ENCODE data around the gene MGMT.
A peak's percentile ranks its signal among the peaks of the same experiment; 100 is the strongest.

MGMT gene

DNA sequence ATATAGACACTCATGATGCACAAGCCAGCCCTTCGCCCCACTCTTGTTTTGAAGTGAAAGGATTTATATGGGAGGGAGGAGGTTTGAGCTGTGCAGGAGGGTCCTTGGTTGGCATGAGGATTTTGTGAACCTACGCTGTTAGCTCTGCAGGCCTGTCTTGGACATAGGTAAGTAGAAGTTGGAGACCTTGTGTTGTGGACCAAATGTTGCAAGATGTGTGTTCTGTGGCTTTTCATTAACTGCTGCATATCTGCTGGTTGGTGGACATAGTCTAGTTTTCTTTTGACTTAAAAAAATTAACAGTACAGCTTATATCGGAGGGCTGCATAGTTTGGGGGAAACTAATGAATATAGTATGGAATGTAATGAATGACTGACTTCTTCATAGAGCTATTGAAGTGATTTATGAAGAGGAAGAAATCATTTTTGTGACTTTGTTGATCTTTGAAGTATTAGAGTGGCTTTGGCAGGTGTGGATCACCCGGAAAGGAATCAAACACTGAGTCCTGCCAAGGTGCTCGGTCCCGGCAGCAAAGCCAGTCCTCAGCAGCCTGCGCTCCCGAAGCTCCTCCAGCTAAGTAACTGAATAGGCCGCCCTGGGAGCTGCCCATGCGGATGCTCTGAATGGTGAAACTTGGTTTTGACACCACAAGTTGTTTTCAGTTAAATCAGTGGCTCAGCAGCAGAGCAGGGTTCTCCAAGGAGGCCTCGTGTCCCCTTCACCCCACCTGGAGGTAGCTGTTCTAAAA lies 3.2 kb downstream of the MGMT start:
- Mint-ChIP-seq H3K4me1 (peaks cover 30% of the 10 kb centered on the region), H3K4me3 (no peak overlapping the region), H3K9me3 (no peaks in the 10 kb centered on the region), H3K27ac (no peak overlapping the region), H3K36me3 (no peaks in the 10 kb centered on the region)
- ATAC-seq (no peak), DNase-seq (ENCODE audit: low spot score in 2 of 2) (no peak)

DNA sequence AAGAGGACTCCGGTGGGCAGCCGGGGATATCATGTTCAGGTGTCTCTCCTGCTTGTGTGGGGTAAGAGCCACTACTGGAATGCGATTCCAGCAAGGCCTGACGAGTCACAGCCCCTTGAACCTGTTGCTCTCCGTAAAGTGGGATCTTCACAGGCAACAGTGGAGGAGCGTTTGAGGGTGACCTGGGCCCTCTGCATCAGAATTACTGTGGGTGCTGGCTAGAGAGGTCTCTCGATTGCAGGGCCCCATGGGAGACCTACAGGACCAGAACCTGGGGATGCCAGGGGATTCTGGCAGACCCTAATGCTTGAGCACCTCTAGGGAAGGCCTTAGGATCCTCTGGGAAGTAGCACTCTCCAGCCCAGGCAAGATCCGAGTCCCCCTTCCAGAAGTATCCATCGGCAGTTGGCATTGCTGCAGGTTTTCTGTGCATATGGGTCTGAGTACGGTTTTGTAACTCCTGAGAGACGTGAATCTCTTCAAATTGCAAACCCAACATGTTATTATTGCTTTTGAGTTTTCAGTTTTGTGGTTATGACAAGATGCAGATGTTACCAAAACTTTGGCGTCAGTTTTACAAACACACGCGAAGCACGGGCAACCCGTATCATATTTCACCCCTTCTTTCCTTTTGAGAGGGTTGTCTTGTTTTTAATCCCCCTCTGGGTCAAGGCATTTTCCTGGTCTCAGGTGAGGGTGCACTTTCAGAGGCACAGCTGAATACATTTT lies 4.6 kb downstream of the MGMT start:
- DNase-seq (ENCODE audit: low spot score in 2 of 2) (no peak), ATAC-seq (no peak)
- Mint-ChIP-seq H3K27ac (no peak overlapping the region), H3K36me3 (no peaks in the 10 kb centered on the region), H3K4me1 (peaks cover 42% of the 10 kb centered on the region), H3K9me3 (no peaks in the 10 kb centered on the region), H3K4me3 (no peak overlapping the region)

DNA sequence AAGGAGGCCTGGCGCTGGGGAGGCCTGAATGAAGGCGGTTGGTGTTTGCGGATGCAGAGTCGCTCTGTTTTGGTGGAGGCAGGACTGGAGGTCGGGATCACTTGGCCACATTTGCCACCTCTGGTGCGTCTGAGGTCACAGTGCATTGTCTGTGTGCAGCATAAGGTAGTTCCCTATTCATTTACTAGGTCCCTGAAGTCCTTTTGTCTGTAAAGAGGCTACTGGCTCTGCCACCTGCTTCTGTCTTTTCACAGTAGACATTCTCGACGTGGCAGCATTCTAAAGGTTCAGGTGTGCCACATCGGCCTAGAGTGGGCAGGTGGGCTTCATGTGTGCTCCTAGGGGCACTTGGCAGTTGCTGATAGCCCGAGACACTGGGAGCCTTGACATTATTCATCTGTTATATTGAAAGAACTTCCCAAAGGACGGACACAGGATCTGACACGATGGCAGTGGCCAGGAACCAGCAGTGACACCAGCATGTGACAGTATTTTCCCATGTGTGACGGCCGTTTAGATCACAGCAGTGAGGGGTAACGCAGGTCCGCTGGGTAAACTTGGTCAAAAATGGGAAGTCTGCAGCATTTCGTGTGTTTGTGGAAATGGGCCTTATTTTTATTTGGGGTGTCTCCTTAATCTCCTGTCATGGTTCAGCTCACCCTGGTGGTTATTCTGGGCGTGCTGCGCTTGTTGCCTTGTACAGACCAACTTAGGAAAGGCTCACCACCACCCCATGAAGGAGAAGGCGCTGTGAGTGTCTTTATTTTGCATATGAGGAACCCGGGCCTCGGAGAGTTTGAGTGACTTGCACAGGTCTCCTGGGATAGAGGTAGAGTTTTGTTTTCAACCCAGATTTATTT lies 5.9 kb downstream of the MGMT start:
- ATAC-seq (no peak), DNase-seq (ENCODE audit: low spot score in 2 of 2) (no peak)
- Mint-ChIP-seq H3K4me1 (peaks cover 38% of the 10 kb centered on the region), H3K9me3 (no peaks in the 10 kb centered on the region), H3K27ac (no peak overlapping the region), H3K4me3 (no peak overlapping the region), H3K36me3 (no peaks in the 10 kb centered on the region)

DNA sequence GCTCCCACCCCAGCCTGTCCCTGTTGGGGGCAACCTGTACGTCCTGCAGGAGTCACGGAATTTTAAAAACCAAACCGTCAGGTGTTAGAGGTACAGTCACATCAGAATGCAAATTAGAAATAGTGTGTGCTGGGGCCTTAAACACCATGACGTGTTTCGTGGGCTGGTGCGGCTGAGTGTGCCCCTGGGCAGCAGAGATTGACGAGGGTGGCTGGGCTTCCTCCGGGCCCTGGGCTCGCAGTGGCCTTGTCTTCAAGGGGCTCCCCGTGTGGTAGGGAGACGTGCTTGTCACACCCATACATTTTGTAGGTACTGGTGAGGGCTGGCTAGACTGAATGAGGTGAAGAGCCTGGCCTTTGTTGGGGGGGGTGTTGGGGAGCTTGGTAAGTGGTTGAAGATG lies 7.6 kb downstream of the MGMT start:
- H3K4me1 Mint-ChIP-seq = peaks cover 34% of the 10 kb centered on the region
- ATAC-seq = no peak
- H3K9me3 Mint-ChIP-seq = no peaks in the 10 kb centered on the region
- H3K27ac Mint-ChIP-seq = no peak overlapping the region
- H3K4me3 Mint-ChIP-seq = no peak overlapping the region
- DNase-seq (ENCODE audit: low spot score in 2 of 2) = no peak
- no peaks in the 10 kb centered on the region for H3K36me3 Mint-ChIP-seq

DNA sequence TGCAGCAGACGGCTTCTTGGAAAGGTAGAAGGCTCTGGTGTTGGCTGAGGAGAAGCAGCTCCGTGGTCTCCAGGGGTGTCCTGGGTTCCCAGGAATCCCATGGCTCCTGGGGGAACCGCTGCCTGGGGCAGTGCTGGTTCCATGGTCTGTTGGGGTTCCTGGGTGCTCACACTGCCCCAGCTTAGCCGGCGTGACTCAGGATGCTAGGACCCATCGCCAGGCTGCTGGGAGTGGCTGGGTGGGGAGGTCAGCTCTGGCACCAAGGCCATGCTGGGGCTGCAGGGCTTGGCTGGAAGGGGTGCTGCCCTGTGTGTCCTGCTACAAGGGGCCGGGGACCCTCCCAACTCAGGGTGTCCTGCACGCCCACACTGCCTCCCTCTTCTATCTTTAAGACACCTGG lies 9.4 kb downstream of the MGMT start:
- H3K4me1 Mint-ChIP-seq = peaks cover 34% of the 10 kb centered on the region
- ATAC-seq (peak; percentile 25), DNase-seq (ENCODE audit: low spot score in 2 of 2) (no peak)
- no peaks in the 10 kb centered on the region for H3K36me3 Mint-ChIP-seq
- H3K9me3 Mint-ChIP-seq = peaks cover 3% of the 10 kb centered on the region
- no peak overlapping the region for H3K4me3 Mint-ChIP-seq
- H3K27ac Mint-ChIP-seq = no peak overlapping the region

DNA sequence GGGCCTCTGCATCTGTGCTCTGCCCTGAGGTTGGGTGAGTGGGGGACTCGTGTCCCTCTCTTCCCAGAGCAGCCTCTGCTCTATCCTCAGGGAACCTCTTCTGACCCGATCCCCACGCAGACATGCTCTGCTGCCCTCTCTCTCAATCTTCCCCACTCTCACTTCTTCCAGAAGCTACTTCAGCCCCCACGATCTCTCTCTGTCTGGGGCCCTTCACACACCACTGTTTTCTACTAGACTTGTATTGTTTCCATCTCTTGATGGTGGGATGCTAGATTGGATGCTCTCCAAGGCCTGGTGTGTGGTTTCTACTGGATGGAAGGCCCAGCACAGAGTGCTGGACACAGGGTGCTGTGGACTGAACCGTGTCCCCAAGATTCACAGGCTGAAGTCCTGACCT lies 10.0 kb downstream of the MGMT start:
- Mint-ChIP-seq H3K9me3 (peaks cover 8% of the 10 kb centered on the region), H3K36me3 (no peaks in the 10 kb centered on the region), H3K4me1 (peaks cover 34% of the 10 kb centered on the region), H3K4me3 (no peak overlapping the region), H3K27ac (peak overlapping the region; percentile 5)
- no peak for DNase-seq (ENCODE audit: low spot score in 2 of 2)
- ATAC-seq = no peak

DNA sequence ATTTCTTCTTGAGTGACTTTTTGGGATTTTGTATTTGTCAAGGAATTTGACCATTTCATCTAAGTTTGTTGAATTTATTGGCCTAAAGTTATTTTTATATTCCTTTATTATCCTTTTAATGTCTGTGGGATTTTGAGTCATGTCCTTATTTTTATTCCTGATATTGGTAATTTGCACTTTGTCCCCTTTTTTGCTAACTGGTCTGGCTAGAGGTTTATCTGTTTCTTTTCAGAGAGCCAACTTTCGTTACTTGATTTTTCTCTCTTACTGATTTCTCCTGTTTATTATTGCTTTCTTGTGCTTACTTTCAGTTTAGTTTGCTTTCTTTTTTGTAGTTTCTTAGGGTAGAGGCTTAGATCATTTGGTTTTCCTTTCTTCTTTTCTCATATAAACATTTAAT lies 14.6 kb downstream of the MGMT start:
- DNase-seq (ENCODE audit: low spot score in 2 of 2) = no peak
- no peak overlapping the region for H3K27ac Mint-ChIP-seq
- H3K36me3 Mint-ChIP-seq = no peaks in the 10 kb centered on the region
- H3K4me3 Mint-ChIP-seq = no peak overlapping the region
- ATAC-seq = no peak
- no peaks in the 10 kb centered on the region for H3K4me1 Mint-ChIP-seq
- H3K9me3 Mint-ChIP-seq = peaks cover 27% of the 10 kb centered on the region

DNA sequence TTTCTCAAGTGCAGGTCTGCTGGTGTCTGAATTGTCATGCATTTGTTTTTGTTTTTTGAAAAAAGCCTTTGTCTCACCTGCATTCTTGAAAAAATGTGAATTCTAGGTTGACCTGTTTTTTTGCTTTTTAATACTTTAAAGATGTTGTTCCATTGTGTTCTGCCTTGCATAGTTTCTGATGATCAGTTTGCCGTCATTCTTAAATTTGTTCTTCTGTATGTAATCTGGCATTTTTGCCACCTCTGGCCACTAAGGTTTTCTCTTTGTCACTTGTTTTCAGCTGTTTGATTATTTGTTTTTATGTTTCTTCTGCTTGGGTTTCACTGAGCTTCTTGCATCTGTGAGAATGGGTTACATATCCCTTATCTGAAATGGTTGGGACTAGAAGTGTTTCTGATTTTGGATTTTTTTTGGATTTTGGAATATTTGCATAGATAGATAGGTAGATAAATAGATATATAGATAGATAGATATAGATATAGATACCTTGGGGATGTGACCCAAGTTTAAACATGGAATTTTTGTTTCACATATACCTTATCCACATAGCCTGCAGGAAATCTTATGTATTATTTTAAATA lies 16.5 kb downstream of the MGMT start:
- no peak overlapping the region for H3K27ac Mint-ChIP-seq
- no peak for DNase-seq (ENCODE audit: low spot score in 2 of 2)
- peaks cover 31% of the 10 kb centered on the region for H3K9me3 Mint-ChIP-seq
- no peak overlapping the region for H3K4me3 Mint-ChIP-seq
- peaks cover 6% of the 10 kb centered on the region for H3K4me1 Mint-ChIP-seq
- ATAC-seq = no peak
- H3K36me3 Mint-ChIP-seq = no peaks in the 10 kb centered on the region

DNA sequence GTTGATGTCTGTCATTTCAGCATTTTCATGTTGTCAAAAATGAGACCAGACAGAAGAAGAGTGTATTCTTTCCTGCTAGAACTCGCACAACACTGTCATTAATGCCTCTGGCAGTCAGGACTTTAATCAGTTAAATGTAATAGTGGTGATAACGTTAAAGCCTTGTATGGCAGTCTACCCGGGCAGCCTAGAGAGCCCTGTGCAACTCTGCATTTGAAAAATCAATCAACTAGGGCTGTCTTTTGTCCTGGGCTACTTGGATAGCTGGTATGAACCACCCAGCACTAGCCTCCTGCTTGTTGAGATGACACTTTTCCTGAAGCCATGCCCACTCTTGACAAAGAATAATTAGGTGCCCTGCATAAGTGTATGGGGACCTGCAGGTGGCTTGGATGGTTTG lies 19.8 kb downstream of the MGMT start:
- DNase-seq (ENCODE audit: low spot score in 2 of 2) (no peak), ATAC-seq (no peak)
- Mint-ChIP-seq H3K36me3 (peaks cover 5% of the 10 kb centered on the region), H3K27ac (no peak overlapping the region), H3K4me3 (no peak overlapping the region), H3K9me3 (peaks cover 51% of the 10 kb centered on the region), H3K4me1 (peaks cover 6% of the 10 kb centered on the region)

DNA sequence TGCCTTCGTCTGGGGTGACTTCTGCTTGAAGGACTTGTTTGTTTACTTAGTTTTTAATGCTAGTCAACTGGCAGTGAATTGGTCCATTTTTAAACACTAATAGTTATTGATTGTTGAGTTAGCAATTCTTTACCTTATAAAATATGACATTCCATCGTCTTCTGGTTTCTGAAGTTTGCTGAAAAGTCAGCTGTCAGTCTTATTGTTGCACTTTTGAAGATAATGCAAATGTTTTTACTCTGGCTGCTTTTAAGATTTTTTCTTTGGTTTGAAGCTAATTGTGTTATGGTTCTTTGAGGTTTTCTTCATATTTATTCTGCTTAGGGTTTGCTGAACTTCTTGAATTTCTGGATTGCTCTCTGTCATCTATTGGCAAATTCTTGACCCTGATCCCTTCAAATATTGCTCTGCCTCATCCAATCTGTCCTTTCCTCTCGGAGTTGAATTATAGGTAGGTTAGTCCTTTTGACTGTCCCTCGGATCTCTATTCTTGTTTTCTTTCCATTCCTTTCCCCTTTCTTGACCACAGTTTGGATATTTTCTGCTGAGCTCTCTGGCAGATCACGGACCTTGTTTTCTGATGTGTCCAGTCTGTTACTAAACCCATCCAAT lies 24.2 kb downstream of the MGMT start:
- peaks cover 17% of the 10 kb centered on the region for H3K4me1 Mint-ChIP-seq
- peaks cover 30% of the 10 kb centered on the region for H3K9me3 Mint-ChIP-seq
- H3K36me3 Mint-ChIP-seq = peaks cover 5% of the 10 kb centered on the region
- DNase-seq (ENCODE audit: low spot score in 2 of 2) (no peak), ATAC-seq (no peak)
- no peak overlapping the region for H3K27ac Mint-ChIP-seq
- H3K4me3 Mint-ChIP-seq = no peak overlapping the region

DNA sequence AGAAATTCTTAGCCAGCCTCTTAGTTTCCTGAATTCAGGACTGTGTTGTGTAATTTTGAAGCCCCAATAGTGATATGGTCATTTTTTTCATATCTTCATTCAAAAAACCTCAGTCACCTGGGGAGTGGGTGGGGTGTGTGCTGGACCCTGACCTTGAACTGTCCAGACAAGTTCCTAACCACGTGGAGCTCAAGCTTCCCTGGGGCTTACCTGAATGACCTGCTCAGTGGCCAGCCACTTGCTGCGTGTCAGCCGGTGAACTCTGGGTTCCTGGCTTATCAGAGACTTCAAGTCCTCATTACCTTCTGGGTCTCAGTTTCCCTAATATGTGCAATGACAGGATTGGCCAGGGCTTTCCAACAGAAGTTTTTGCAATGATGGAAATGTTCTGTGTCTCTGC lies 27.1 kb downstream of the MGMT start:
- Mint-ChIP-seq H3K9me3 (peaks cover 32% of the 10 kb centered on the region), H3K4me3 (no peak overlapping the region), H3K27ac (no peak overlapping the region), H3K4me1 (peaks cover 18% of the 10 kb centered on the region), H3K36me3 (peaks cover 5% of the 10 kb centered on the region)
- ATAC-seq = no peak
- no peak for DNase-seq (ENCODE audit: low spot score in 2 of 2)

DNA sequence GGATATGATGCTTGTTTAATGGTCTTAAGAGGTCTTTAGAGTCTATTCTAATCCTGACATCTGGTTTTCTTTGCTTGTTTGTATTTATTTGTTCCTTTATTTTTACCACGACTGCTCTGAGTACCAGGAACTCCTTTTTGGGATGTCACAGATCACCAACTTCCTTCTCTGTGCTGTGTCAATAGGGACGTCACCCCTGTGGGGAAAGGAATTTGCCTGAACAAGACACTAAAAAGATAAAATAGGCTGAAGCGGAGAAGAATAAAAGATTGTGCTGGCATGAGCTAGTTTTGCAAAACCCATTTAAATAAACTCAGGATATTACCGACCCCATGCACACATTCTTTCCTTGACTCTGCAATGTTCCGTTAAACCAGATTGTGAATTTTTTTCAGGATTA lies 27.7 kb downstream of the MGMT start:
- no peak for DNase-seq (ENCODE audit: low spot score in 2 of 2)
- Mint-ChIP-seq H3K36me3 (peaks cover 5% of the 10 kb centered on the region), H3K4me1 (peaks cover 18% of the 10 kb centered on the region), H3K4me3 (no peak overlapping the region), H3K9me3 (peaks cover 27% of the 10 kb centered on the region), H3K27ac (no peak overlapping the region)
- ATAC-seq = no peak

DNA sequence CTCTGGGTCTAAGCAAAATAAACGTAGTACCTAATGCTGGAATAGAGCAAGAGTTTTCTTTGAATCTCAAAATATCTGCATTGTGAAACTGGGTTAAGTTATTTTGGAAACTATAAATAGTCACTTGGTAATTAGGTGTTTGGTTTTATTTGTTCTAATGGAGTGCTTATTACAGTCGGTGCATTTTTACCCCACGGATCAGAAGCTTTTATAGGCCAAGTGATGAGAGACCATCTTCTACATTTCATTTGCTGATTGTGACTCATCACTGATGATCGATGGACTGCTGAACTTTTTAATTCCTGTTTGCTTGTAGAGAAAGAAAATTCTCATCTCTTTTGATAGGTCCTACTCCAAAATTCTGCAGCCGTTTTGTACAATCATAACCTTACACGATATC lies 28.2 kb downstream of the MGMT start:
- Mint-ChIP-seq H3K4me1 (peaks cover 18% of the 10 kb centered on the region), H3K4me3 (no peak overlapping the region), H3K36me3 (peaks cover 5% of the 10 kb centered on the region), H3K27ac (no peak overlapping the region), H3K9me3 (peaks cover 22% of the 10 kb centered on the region)
- ATAC-seq = no peak
- no peak for DNase-seq (ENCODE audit: low spot score in 2 of 2)

DNA sequence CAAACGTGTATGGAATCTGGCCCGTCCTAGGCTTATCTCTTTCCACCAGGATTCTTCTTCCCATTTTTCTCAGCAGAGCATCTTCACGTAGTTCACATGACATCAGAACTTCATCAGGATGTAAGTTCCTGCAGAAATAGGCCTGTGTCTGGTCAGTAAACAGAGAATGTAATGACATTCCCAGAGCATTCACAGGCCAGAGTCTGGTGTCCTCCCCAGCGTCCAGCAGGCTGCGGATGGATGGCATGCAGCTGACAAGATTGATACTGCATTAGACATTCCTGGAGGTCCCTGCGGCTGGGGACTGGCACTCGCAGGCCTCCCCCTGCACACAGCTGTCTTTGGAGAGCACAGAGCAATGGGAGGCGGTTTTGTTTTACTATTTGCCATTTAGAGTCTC lies 28.7 kb downstream of the MGMT start:
- H3K4me3 Mint-ChIP-seq = no peak overlapping the region
- H3K9me3 Mint-ChIP-seq = peaks cover 19% of the 10 kb centered on the region
- H3K36me3 Mint-ChIP-seq = peaks cover 4% of the 10 kb centered on the region
- DNase-seq (ENCODE audit: low spot score in 2 of 2) = no peak
- peaks cover 18% of the 10 kb centered on the region for H3K4me1 Mint-ChIP-seq
- ATAC-seq = no peak
- no peak overlapping the region for H3K27ac Mint-ChIP-seq

DNA sequence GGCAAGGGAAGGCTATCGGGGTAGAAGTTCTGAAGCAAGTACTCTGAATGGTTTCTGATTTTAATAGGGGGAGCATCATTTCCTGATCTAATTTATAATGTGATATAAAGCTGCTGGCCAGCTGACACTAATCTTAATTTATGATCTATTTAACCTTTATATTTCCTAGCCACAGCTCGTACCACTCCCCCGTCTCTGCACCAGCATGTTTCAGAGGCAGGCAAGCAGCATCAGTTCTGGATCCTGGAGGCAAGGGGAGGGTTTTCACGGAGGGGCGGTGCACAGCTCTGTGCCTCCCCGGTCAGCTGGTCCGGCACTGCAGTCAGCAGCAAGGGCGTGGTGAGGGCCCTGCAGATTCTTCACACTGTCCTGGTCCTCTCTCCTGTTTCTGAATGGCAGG lies 30.0 kb downstream of the MGMT start:
- H3K27ac Mint-ChIP-seq = no peak overlapping the region
- no peak for DNase-seq (ENCODE audit: low spot score in 2 of 2)
- no peak for ATAC-seq
- peaks cover 18% of the 10 kb centered on the region for H3K4me1 Mint-ChIP-seq
- H3K4me3 Mint-ChIP-seq = no peak overlapping the region
- no peaks in the 10 kb centered on the region for H3K36me3 Mint-ChIP-seq
- peaks cover 7% of the 10 kb centered on the region for H3K9me3 Mint-ChIP-seq

All from stimulated activated effector memory CD8-positive, alpha-beta T cell treated with anti-CD3 and anti-CD28 coated beads, Interleukin-12 subunit alpha, Interleukin-12 subunit beta, amount 100 ng/mL, for 72 hours (primary cell).